GM19025 (cell line): Measurements from ENCODE around the gene CD79A.

Source experiments
- ATAC-seq: cut with Tn5 transposase; IDR thresholded peaks from one replicate; pipeline ENCODE4 v1.9.1; 2021; ENCODE audit warnings: mild to moderate bottlenecking, low read depth, moderate library complexity; ENCODE audit not compliant: unreplicated experiment

Gene CD79A

GRCh38 chr19:41929536-41930071, 52.5 kb downstream of the CD79A start:
- no peak for ATAC-seq

- ATAC-seq = no peak
Measured at GRCh38 chr19:41930322-41930722, 53.2 kb downstream of the CD79A start.
